HG03045 (cell line): ENCODE measurements around the gene SLC1A7.

Source experiments
- ATAC-seq: cut with Tn5 transposase; IDR thresholded peaks from one replicate; pipeline ENCODE4 v1.9.1; 2021; ENCODE audit warnings: mild to moderate bottlenecking, moderate library complexity; ENCODE audit not compliant: unreplicated experiment

The SLC1A7 gene

GRCh38 chr1:53091841-53092645 lies 50.4 kb downstream of the SLC1A7 start:
- no peak for ATAC-seq

- no peak for ATAC-seq
These were observed 52.0 kb downstream of the SLC1A7 start for GRCh38 chr1:53090227-53091147.

- no peak for ATAC-seq
These were observed 52.8 kb downstream of the SLC1A7 start for GRCh38 chr1:53089478-53090226.

GRCh38 chr1:53088616-53089300 lies 53.7 kb downstream of the SLC1A7 start:
- ATAC-seq, result no peak

GRCh38 chr1:53087332-53088285 lies 54.8 kb downstream of the SLC1A7 start:
- ATAC-seq, result no peak

GRCh38 chr1:53086491-53087070 lies 55.9 kb downstream of the SLC1A7 start:
- no peak for ATAC-seq

GRCh38 chr1:53085405-53085804 lies 57.0 kb downstream of the SLC1A7 start:
- ATAC-seq, result no peak

- ATAC-seq, result no peak
These were observed 57.9 kb downstream of the SLC1A7 start for GRCh38 chr1:53084589-53084971.

- no peak for ATAC-seq
These were observed 58.5 kb downstream of the SLC1A7 start for GRCh38 chr1:53083636-53084588.

- no peak for ATAC-seq
These were observed 59.5 kb downstream of the SLC1A7 start for GRCh38 chr1:53082826-53083455.

GRCh38 chr1:53081384-53082066 lies 60.9 kb downstream of the SLC1A7 start:
- ATAC-seq, result no peak

- ATAC-seq, result no peak
These were observed 61.7 kb downstream of the SLC1A7 start for GRCh38 chr1:53080769-53081168.

- ATAC-seq, result no peak
These were observed 62.4 kb downstream of the SLC1A7 start for GRCh38 chr1:53080041-53080440.

- no peak for ATAC-seq
These were observed 63.2 kb downstream of the SLC1A7 start for GRCh38 chr1:53079251-53079650.

- no peak for ATAC-seq
These were observed 63.9 kb downstream of the SLC1A7 start for GRCh38 chr1:53078333-53079101.

- no peak for ATAC-seq
These were observed 64.9 kb downstream of the SLC1A7 start for GRCh38 chr1:53077599-53077965.
